Adrenal gland (tissue), 12 donors: ENCODE measurements around the gene FNDC5. TPM values are rescaled to one million over a fixed set of nuclear protein-coding genes. Genes with fewer than 3 reads are reported as not detected.

ENCODE experiments used
- DNase-seq, 7 donors: peaks; one replicate each; pipeline ENCODE4 v3.0.0-alpha.2; 2019 to 2020
- H3K27ac ChIP-seq, 5 donors: fragments of 200-600 bp; sonication (generic) in 4 of 5; 1 replicate in 3 of 5; 2 replicates in 2 of 5; pipeline versions ENCODE4 v1.5.1 to v1.8.0; 2016 to 2020; ENCODE audit warnings: mild to moderate bottlenecking in 1 of 5
- H3K27me3 ChIP-seq: fragments of 200-600 bp; 2 replicates; pipeline ENCODE4 v1.8.0; 2021
- H3K36me3 ChIP-seq, 2 donors: fragments of 200-600 bp; replicated peaks in 1 of 2; 1 replicate in 1 of 2; 2 replicates in 1 of 2; pipeline versions ENCODE4 v1.5.1 to v1.8.0; 2018 to 2022
- H3K4me1 ChIP-seq, 2 donors: fragments of 200-600 bp; replicated peaks in 1 of 2; 1 replicate in 1 of 2; 2 replicates in 1 of 2; pipeline versions ENCODE4 v1.5.1 to v1.8.0; 2018 to 2021
- H3K4me3 ChIP-seq, 4 donors: fragments of 200-600 bp; sonication (generic) in 3 of 4; one replicate each; pipeline ENCODE4 v1.5.1; 2016 to 2018
- H3K9me3 ChIP-seq, 3 donors: fragments of 200-600 bp; sonication (generic) in 1 of 3; replicated peaks in 1 of 3; 1 replicate in 2 of 3; 2 replicates in 1 of 3; pipeline versions ENCODE4 v1.5.1 to v1.8.0; 2016 to 2021
- CTCF ChIP-seq, 6 experiments: fragments of 450-650 bp in 4 of 6; fragments of 200-600 bp in 2 of 6; sonication (generic) in 1 of 6; IDR thresholded peaks; 1 replicate in 5 of 6; 2 replicates in 1 of 6; pipeline versions ENCODE4 v1.5.1 to v1.8.0; 2016 to 2021; ENCODE audit warnings: antibody characterized with exemption in 6 of 6, mild to moderate bottlenecking in 2 of 6, moderate library complexity in 1 of 6
- POLR2A ChIP-seq, 2 donors: fragments of 450-650 bp; IDR thresholded peaks; one replicate each; pipeline ENCODE4 v1.6.1; 2017; ENCODE audit warnings: antibody characterized with exemption in 2 of 2, mild to moderate bottlenecking in 2 of 2, moderate library complexity in 1 of 2
- WGBS, 4 donors: extraction: QIAGEN DNeasy Blood & Tissue Kit in 2 of 4; methylation state at CpG; one replicate each; pipeline versions ENCODE4 v1.1.5 to v1.1.7; 2013 to 2017; 5-methylcytosine and 5-hydroxymethylcytosine counted together
- intact Hi-C, 2 donors: fragments of 100-400 bp; cut with DNase I; formaldehyde crosslinking; loops; one replicate each; pipeline versions ENCODE4 v1.14.1 to v1.15.0; 2022 to 2023
- polyA plus RNA-seq, 3 donors: library from polyadenylated mRNA; stranded (reverse); fragments of 200-250 nt in 2 of 3; fragments of 350-450 nt in 1 of 3; fragmentation: Illumina TruSeq in 1 of 3; extraction: RNeasy Lipid Tissue Mini Kit (QIAGEN cat#74804) in 1 of 3; gene quantifications; one replicate each; pipeline ENCODE4 v1.2.3, GENCODE V29; 2013 to 2014
- total RNA-seq, 9 donors: library from RNA; depleted of rRNA in 4 of 9; stranded (reverse); fragments of >200 nt in 4 of 9; fragments of 120-200 nt in 1 of 9; fragmentation: NEBNext Ultra II Directional in 1 of 9; extraction: Animal tissue kit (Norgen Biotek cat#: 25700) in 1 of 9; gene quantifications; one replicate each; pipeline versions ENCODE4 v1.1.0 to v1.2.4, GENCODE V29; 2013 to 2023
- donor health status: healthy with polysubstance abuse.
- donor health status: Bipolar disorder and iron deficiency.
- donor health status: DM: yes; HTN: yes; CAD: no.
- donor health status: DM: no; HTN: no; CAD: no.
- donor health status: DM: no; HTN: no; CAD: no.
- donor health status: DM: yes; HTN: yes; CAD: no.

The FNDC5 gene
- total and polyA plus RNA-seq, 12 donors, result 12.6 to 72.0 (median 39.0) TPM

GRCh38 chr1:32876341-32877210 lies 5.9 kb upstream of the FNDC5 start:
- 23 to 42% (median 31%) methylated on average over 7 to 16 of the region's 16 CpGs for WGBS, 4 donors
- no peaks in the 10 kb centered on the region for H3K36me3 ChIP-seq
- H3K27ac ChIP-seq, result no peak overlapping the region
- peaks cover 0 to 9% of the 10 kb centered on the region in 2 donors for H3K4me1 ChIP-seq
- no peaks in the 10 kb centered on the region for H3K27me3 ChIP-seq
- peak; percentile 51 to 85 (median 72) for DNase-seq
- intact Hi-C loops, result loop anchor here in 1 of 2 donors (10.0 kb wide), 2 partner anchors 162 to 352 kb away; no protein-coding TSS in a partner anchor
- H3K4me3 ChIP-seq, result no peak overlapping the region
- H3K9me3 ChIP-seq, result no peaks in the 10 kb centered on the region
- TF ChIP-seq POLR2A (IDR thresholded peaks at IDR 0.05) (no peak), CTCF (IDR thresholded peaks at IDR 0.05) (peak; percentile 77 to 91 (median 85))

- no peaks in the 10 kb centered on the region for H3K9me3 ChIP-seq
- H3K27ac ChIP-seq, result no peak overlapping the region
- no peaks in the 10 kb centered on the region for H3K36me3 ChIP-seq
- 72 to 77% (median 74%) methylated on average over 5 of the region's 5 CpGs for WGBS, 4 donors
- TF ChIP-seq POLR2A (IDR thresholded peaks at IDR 0.05) (no peak), CTCF (IDR thresholded peaks at IDR 0.05) (no peak)
- intact Hi-C loops, result loop anchor here in 1 of 2 donors (10.0 kb wide), 2 partner anchors 160 to 350 kb away; no protein-coding TSS in a partner anchor
- peak in 1 of 7 donors; percentile 12 for DNase-seq
- peaks cover 0 to 16% of the 10 kb centered on the region in 2 donors for H3K4me1 ChIP-seq
- no peak overlapping the region for H3K4me3 ChIP-seq
- H3K27me3 ChIP-seq, result no peaks in the 10 kb centered on the region
Observed at GRCh38 chr1:32874860-32875752, 4.4 kb upstream of the FNDC5 start.

GRCh38 chr1:32873484-32873883 lies 2.8 kb upstream of the FNDC5 start:
- peak in 2 of 7 donors; percentile 15 to 49 for DNase-seq
- Histone ChIP-seq H3K27ac (no peak overlapping the region), H3K4me1 (peaks cover 0 to 21% of the 10 kb centered on the region in 2 donors), H3K36me3 (no peaks in the 10 kb centered on the region), H3K27me3 (no peaks in the 10 kb centered on the region), H3K4me3 (no peak overlapping the region), H3K9me3 (no peaks in the 10 kb centered on the region)
- 71 to 87% (median 76%) methylated on average over 2 to 5 of the region's 5 CpGs for WGBS, 4 donors
- intact Hi-C loops, result loop anchor here in 1 of 2 donors (10.0 kb wide), 2 partner anchors 159 to 349 kb away; no protein-coding TSS in a partner anchor
- TF ChIP-seq POLR2A (IDR thresholded peaks at IDR 0.05), result no peak
- no peak for TF ChIP-seq CTCF (IDR thresholded peaks at IDR 0.05)

GRCh38 chr1:32872192-32872460 lies 1.4 kb upstream of the FNDC5 start:
- WGBS, 4 donors, result 55 to 65% (median 64%) methylated on average over 7 of the region's 7 CpGs
- intact Hi-C loops, result loop anchor here in 1 of 2 donors (10.0 kb wide), 2 partner anchors 157 to 347 kb away; no protein-coding TSS in a partner anchor

More at GRCh38 chr1:32872192-32872460, 1.4 kb upstream of the FNDC5 start:
- Histone ChIP-seq H3K27me3 (no peaks in the 10 kb centered on the region), H3K9me3 (no peaks in the 10 kb centered on the region), H3K27ac (no peak overlapping the region), H3K4me1 (peaks cover 0 to 21% of the 10 kb centered on the region in 2 donors), H3K4me3 (no peak overlapping the region), H3K36me3 (peaks cover 0 to 6% of the 10 kb centered on the region in 2 donors)
- TF ChIP-seq POLR2A (IDR thresholded peaks at IDR 0.05), result no peak
- TF ChIP-seq CTCF (IDR thresholded peaks at IDR 0.05), result no peak
- DNase-seq, result peak in 2 of 7 donors; percentile 17 to 46
